HFFc6 (cell line): ENCODE measurements around the gene CFHR1. TPM values are rescaled to one million over a fixed set of nuclear protein-coding genes. Genes with fewer than 3 reads are reported as not detected.
"Not testable (repeated sequence)": the region's sequence is repeated elsewhere in the genome, so short reads cannot be mapped to it uniquely, and the experiment has no call there.

ENCODE experiments used
- DNase-seq: peaks from one replicate; pipeline ENCODE4 v3.0.0-alpha.2; 2018
- H3K27ac Mint-ChIP-seq: 2 replicates; pipeline ENCODE4 v1.8.0; 2020; ENCODE audit warnings: mild to moderate bottlenecking, mixed read lengths
- H3K27me3 Mint-ChIP-seq: 2 replicates; pipeline ENCODE4 v1.8.0; 2021; ENCODE audit warnings: mild to moderate bottlenecking, moderate library complexity, mixed read lengths; ENCODE audit not compliant: insufficient read depth
- H3K36me3 Mint-ChIP-seq: 2 replicates; pipeline ENCODE4 v1.8.0; 2021; ENCODE audit warnings: low read depth, mixed read lengths
- H3K4me1 Mint-ChIP-seq: 2 replicates; pipeline ENCODE4 v1.8.0; 2020; ENCODE audit warnings: low read depth, mixed read lengths
- H3K4me3 Mint-ChIP-seq: 2 replicates; pipeline ENCODE4 v1.8.0; 2020; ENCODE audit warnings: mild to moderate bottlenecking, moderate library complexity, mixed read lengths
- H3K9me3 Mint-ChIP-seq: 2 replicates; pipeline ENCODE4 v1.8.0; 2020; ENCODE audit warnings: mild to moderate bottlenecking, mixed read lengths
- CTCF ChIP-seq: fragments of 200-600 bp; sonication (generic); IDR thresholded peaks from 2 replicates; pipeline ENCODE4 v1.5.0; 2021; ENCODE audit warnings: antibody characterized with exemption, mild to moderate bottlenecking
- long read RNA-seq: library from polyadenylated mRNA; unstranded; transcript quantifications from one replicate; pipeline ENCODE4 v2.0.0, GENCODE V29; 2019
- total RNA-seq, 6 experiments: library from RNA; stranded (reverse); fragmentation: NEBNext Ultra II Directional; extraction: Animal tissue kit (Norgen Biotek cat#: 25700); gene quantifications; 2 replicates in 1 of 6; 3 replicates in 5 of 6; pipeline ENCODE4 v1.2.3, GENCODE V29; 2021

CFHR1 gene
- under 1 TPM in 2 of 6 experiments, not detected in 4; 0.20 to 0.26 TPM for total RNA-seq
- long read RNA-seq: 0 reads

- H3K9me3 Mint-ChIP-seq, H3K4me3 Mint-ChIP-seq, H3K36me3 Mint-ChIP-seq, H3K27me3 Mint-ChIP-seq, H3K4me1 Mint-ChIP-seq, H3K27ac Mint-ChIP-seq, DNase-seq: not testable (repeated sequence)
These were observed at the start of gene CFHR1 for GRCh38 chr1:196819531-196819930. Gene CFHR1 (plus strand): TSS chr1:196819731. CDS start chr1:196819845, 114 bp downstream.

- not testable (repeated sequence) for H3K27ac Mint-ChIP-seq, H3K4me3 Mint-ChIP-seq, H3K4me1 Mint-ChIP-seq, DNase-seq, H3K27me3 Mint-ChIP-seq, H3K9me3 Mint-ChIP-seq, H3K36me3 Mint-ChIP-seq
These were observed 49.7 kb upstream of the CFHR1 start for GRCh38 chr1:196769823-196770222.

- H3K9me3 Mint-ChIP-seq: no peaks in the 10 kb centered on the region
- TF ChIP-seq CTCF: no peak
- H3K4me3 Mint-ChIP-seq: no peak overlapping the region
- H3K27me3 Mint-ChIP-seq: no peaks in the 10 kb centered on the region
- no peak for DNase-seq
- H3K4me1 Mint-ChIP-seq: no peaks in the 10 kb centered on the region
- no peaks in the 10 kb centered on the region for H3K36me3 Mint-ChIP-seq
- H3K27ac Mint-ChIP-seq: no peak overlapping the region
These were observed 45.8 kb upstream of the CFHR1 start for GRCh38 chr1:196773713-196774112.

- Mint-ChIP-seq H3K27ac (no peak overlapping the region), H3K27me3 (no peaks in the 10 kb centered on the region), H3K36me3 (no peaks in the 10 kb centered on the region), H3K9me3 (no peaks in the 10 kb centered on the region), H3K4me1 (no peaks in the 10 kb centered on the region), H3K4me3 (no peak overlapping the region)
- no peak for DNase-seq
- TF ChIP-seq CTCF: no peak
These were observed 45.4 kb upstream of the CFHR1 start for GRCh38 chr1:196774175-196774574.

GRCh38 chr1:196774603-196775002 is 44.9 kb upstream of the CFHR1 start, which contains the start of gene CFHR3:
Gene CFHR3 (plus strand): TSS chr1:196774840. CDS start chr1:196774887, 47 bp downstream.
- H3K36me3 Mint-ChIP-seq: no peaks in the 10 kb centered on the region
- no peak for DNase-seq
- no peaks in the 10 kb centered on the region for H3K27me3 Mint-ChIP-seq
- TF ChIP-seq CTCF: no peak
- no peaks in the 10 kb centered on the region for H3K9me3 Mint-ChIP-seq
- H3K4me1 Mint-ChIP-seq: no peaks in the 10 kb centered on the region
- H3K4me3 Mint-ChIP-seq: no peak within 1 kb of the TSS
- no peak within 1 kb of the TSS for H3K27ac Mint-ChIP-seq

- DNase-seq: no peak
- Mint-ChIP-seq H3K4me1 (no peaks in the 10 kb centered on the region), H3K9me3 (no peaks in the 10 kb centered on the region), H3K27ac (no peak overlapping the region), H3K36me3 (no peaks in the 10 kb centered on the region), H3K4me3 (no peak overlapping the region), H3K27me3 (no peaks in the 10 kb centered on the region)
- TF ChIP-seq CTCF: no peak
These were observed 41.9 kb upstream of the CFHR1 start for GRCh38 chr1:196777603-196778002.

GRCh38 chr1:196779093-196779492 is 40.4 kb upstream of the CFHR1 start:
- no peaks in the 10 kb centered on the region for H3K4me1 Mint-ChIP-seq
- H3K27me3 Mint-ChIP-seq: no peaks in the 10 kb centered on the region
- peak; percentile 22 for TF ChIP-seq CTCF
- no peaks in the 10 kb centered on the region for H3K9me3 Mint-ChIP-seq
- no peak overlapping the region for H3K27ac Mint-ChIP-seq
- H3K36me3 Mint-ChIP-seq: no peaks in the 10 kb centered on the region
- H3K4me3 Mint-ChIP-seq: no peak overlapping the region
- no peak for DNase-seq

- H3K4me3 Mint-ChIP-seq, H3K4me1 Mint-ChIP-seq, H3K27ac Mint-ChIP-seq, H3K27me3 Mint-ChIP-seq, DNase-seq, H3K36me3 Mint-ChIP-seq, H3K9me3 Mint-ChIP-seq: not testable (repeated sequence)
These were observed 28.3 kb upstream of the CFHR1 start for GRCh38 chr1:196791252-196791651.

GRCh38 chr1:196794103-196794502 is 25.4 kb upstream of the CFHR1 start:
- H3K27me3 Mint-ChIP-seq, H3K4me1 Mint-ChIP-seq, DNase-seq, H3K4me3 Mint-ChIP-seq, H3K36me3 Mint-ChIP-seq, H3K27ac Mint-ChIP-seq, H3K9me3 Mint-ChIP-seq: not testable (repeated sequence)
